HCT116 (cell line): ENCODE measurements around the gene CPTP. TPM values are rescaled to one million over a fixed set of nuclear protein-coding genes. Genes with fewer than 3 reads are reported as not detected.

Source experiments
- ATAC-seq: fragments of 200-7000 bp; cut with Tn5 transposase; 2 replicates; pipeline ENCODE4 v1.9.1; 2020; ENCODE audit warnings: mild to moderate bottlenecking, moderate library complexity
- BruUV-seq: library from RNA; stranded (reverse); fragments of 400-500 nt; replicated peaks from 2 replicates; lab custom pipeline; 2021; lab: Mats Ljungman, UMichigan
- CTCF ChIA-PET: fragments of 300-600 bp; sonication (Branson Sonifier 250); formaldehyde crosslinking; loops from one replicate; lab custom pipeline; 2021; ENCODE audit warnings: antibody characterized with exemption; lab: Charles Lee
- POLR2A ChIA-PET: fragments of 300-600, 350-600 bp; sonication (Branson Sonifier 250); formaldehyde crosslinking; loops from one replicate; lab custom pipeline; 2021; ENCODE audit warnings: antibody characterized with exemption; lab: Charles Lee
- RAD21 ChIA-PET, 2 experiments: fragments of 300-600 bp; sonication (Branson Sonifier 250); formaldehyde crosslinking; loops; one replicate each; lab custom pipeline; 2023; ENCODE audit warnings: low total read pairs in 2 of 2; ENCODE audit not compliant: uncharacterized antibody in 2 of 2, unreplicated experiment in 2 of 2, low non-redundant PET in 1 of 2; lab: Charles Lee
- DNase-seq: peaks from one replicate; pipeline ENCODE4 v3.0.0-alpha.2; 2010; ENCODE audit warnings: low read depth, low spot score
- H2AFZ ChIP-seq: fragments of 200-600 bp; shearing (Covaris generic), sonication (generic); 2 replicates; pipeline ENCODE4 v1.6.1; 2017; ENCODE audit warnings: low read depth, mixed run types, mixed read lengths, antibody characterized with exemption, low read length; ENCODE audit not compliant: poor library complexity, severe bottlenecking
- H3K27ac ChIP-seq: 2 replicates; pipeline ENCODE4 v1.5.1; 2012; ENCODE audit warnings: low read depth, low read length
- H3K27me3 ChIP-seq: fragments of 200-600 bp; sonication (generic); 2 replicates; pipeline ENCODE4 v1.6.1; 2016; ENCODE audit warnings: mixed run types, low read length, mixed read lengths; ENCODE audit not compliant: insufficient read depth
- H3K36me3 ChIP-seq, 2 experiments: fragments of 200-500 bp in 1 of 2; fragments of 200-600 bp in 1 of 2; sonication (Bioruptor generic) in 1 of 2; sonication (generic) in 1 of 2; 2 replicates each; pipeline versions ENCODE4 v1.5.1 to v1.6.1; 2014 to 2016; ENCODE audit warnings: low read length in 2 of 2, inconsistent platforms in 1 of 2, mixed read lengths in 1 of 2, mixed run types in 1 of 2; ENCODE audit not compliant: insufficient read depth in 2 of 2, control insufficient read depth in 1 of 2
- H3K4me1 ChIP-seq, 2 experiments: fragments of 200-600 bp in 1 of 2; sonication (generic) in 1 of 2; 2 replicates each; pipeline versions ENCODE4 v1.5.1 to v1.6.1; 2012 to 2017; ENCODE audit warnings: low read length in 2 of 2, inconsistent platforms in 1 of 2, mild to moderate bottlenecking in 1 of 2, mixed read lengths in 1 of 2, mixed run types in 1 of 2, moderate library complexity in 1 of 2; ENCODE audit not compliant: insufficient read depth in 2 of 2, control insufficient read depth in 1 of 2
- H3K4me2 ChIP-seq: fragments of 200-600 bp; sonication (generic); 2 replicates; pipeline ENCODE4 v1.6.1; 2017; ENCODE audit warnings: mixed run types, low read length, mixed read lengths
- H3K4me3 ChIP-seq, 2 experiments: fragments of 200-600 bp in 1 of 2; sonication (generic) in 1 of 2; replicated peaks in 1 of 2; 2 replicates each; pipeline ENCODE4 v1.5.1; 2011 to 2016; ENCODE audit warnings: low read length in 2 of 2, control low read depth in 1 of 2, low read depth in 1 of 2, mild to moderate bottlenecking in 1 of 2, mixed read lengths in 1 of 2, mixed run types in 1 of 2
- H3K79me2 ChIP-seq: fragments of 200-600 bp; sonication (generic); 2 replicates; pipeline ENCODE4 v1.6.1; 2017; ENCODE audit warnings: mild to moderate bottlenecking, mixed run types, low read length, moderate library complexity, mixed read lengths; ENCODE audit not compliant: insufficient read depth
- H3K9ac ChIP-seq: fragments of 200-600 bp; sonication (generic); 2 replicates; pipeline ENCODE4 v1.6.1; 2016; ENCODE audit warnings: low read length, mixed read lengths
- H3K9me2 ChIP-seq: fragments of 200-600 bp; sonication (generic), shearing (Covaris generic); 2 replicates; pipeline ENCODE4 v1.6.1; 2017; ENCODE audit warnings: mixed run types, mild to moderate bottlenecking, moderate library complexity; ENCODE audit not compliant: insufficient read depth
- H3K9me3 ChIP-seq, 2 experiments: fragments of 200-500 bp in 1 of 2; fragments of 200-600 bp in 1 of 2; sonication (Bioruptor generic) in 1 of 2; sonication (generic) in 1 of 2; 2 replicates each; pipeline ENCODE4 v1.6.1; 2014 to 2017; ENCODE audit warnings: low read length in 2 of 2, mixed read lengths in 2 of 2, inconsistent platforms in 1 of 2, low read depth in 1 of 2, mild to moderate bottlenecking in 1 of 2, mixed run types in 1 of 2, moderate library complexity in 1 of 2; ENCODE audit not compliant: control insufficient read depth in 1 of 2, insufficient read depth in 1 of 2
- H4K20me1 ChIP-seq: fragments of 200-600 bp; sonication (generic), shearing (Covaris generic); 2 replicates; pipeline ENCODE4 v1.6.1; 2017; ENCODE audit warnings: mixed run types, mild to moderate bottlenecking, moderate library complexity; ENCODE audit not compliant: insufficient read depth
- ELF1 ChIP-seq: IDR thresholded peaks from 2 replicates; pipeline ENCODE4 v1.6.1; 2012; ENCODE audit warnings: low read depth, borderline replicate concordance
- EZH2 ChIP-seq: fragments of 200-600 bp; sonication (generic); IDR thresholded peaks from 2 replicates; pipeline ENCODE4 v1.6.1; 2017; ENCODE audit warnings: antibody characterized with exemption, mixed run types
- FOSL1 ChIP-seq: IDR thresholded peaks from 2 replicates; pipeline ENCODE4 v1.6.1; 2012; ENCODE audit warnings: low read depth
- JUND ChIP-seq: IDR thresholded peaks from 2 replicates; pipeline ENCODE4 v1.6.1; 2012
- MAX ChIP-seq: IDR thresholded peaks from 2 replicates; pipeline ENCODE4 v1.6.1; 2012
- POLR2A ChIP-seq: IDR thresholded peaks from 2 replicates; pipeline ENCODE4 v1.7.0; 2011; ENCODE audit warnings: borderline replicate concordance; ENCODE audit not compliant: insufficient read depth, insufficient read length; ENCODE audit errors: extremely low read depth
- REST ChIP-seq: IDR thresholded peaks from 2 replicates; pipeline ENCODE4 v1.6.1; 2012; ENCODE audit warnings: low read depth
- SP1 ChIP-seq: IDR thresholded peaks from 2 replicates; pipeline ENCODE4 v1.6.1; 2012; ENCODE audit warnings: low read depth
- ZFX ChIP-seq: fragments of 450-650 bp; IDR thresholded peaks from 2 replicates; pipeline ENCODE4 v1.6.1; 2017
- intact Hi-C: fragments of 100-400 bp; cut with micrococcal nuclease; formaldehyde crosslinking; loops from 2 replicates; pipeline ENCODE4 v1.10.0; 2022
- total RNA-seq: library from RNA; stranded (reverse); gene quantifications from one replicate; pipeline ENCODE4 v1.2.1, GENCODE V29; 2021; ENCODE audit not compliant: unreplicated experiment

CPTP gene
- total RNA-seq, 1 experiment from 2014 or later = 16.3 TPM

- ChIA-PET POLR2A (interaction anchor here (1.4 kb wide), 1 partner anchor 11 kb away, joined by 4 read pairs; no protein-coding TSS in a partner anchor), RAD21 (no interaction called here), CTCF (no interaction called here)
- Histone ChIP-seq H3K9me3 (no peaks in the 10 kb centered on the region), H3K27me3 (no peaks in the 10 kb centered on the region), H3K79me2 (peaks cover 25% of the 10 kb centered on the region; the same call in 1 of the 2 replicates), H3K4me2 (peak overlapping the region; percentile 33; the same call in 1 of the 2 replicates), H3K36me3 (peaks cover 7 to 40% of the 10 kb centered on the region in 2 experiments; a peak in 3 of 4 replicates), H3K4me1 (peaks cover 4 to 36% of the 10 kb centered on the region in 2 experiments; a peak in 3 of 4 replicates), H3K4me3 (no peak overlapping the region), H3K9ac (no peak overlapping the region), H4K20me1 (peaks cover 4% of the 10 kb centered on the region; the same call in 1 of the 2 replicates), H2AFZ (no peak overlapping the region), H3K9me2 (no peaks in the 10 kb centered on the region), H3K27ac (peak overlapping the region; percentile 54)
- no peak for TF ChIP-seq ZFX
- TF ChIP-seq JUND = no peak
- no peak for TF ChIP-seq MAX
- no peak for TF ChIP-seq POLR2A
- TF ChIP-seq EZH2 = no peak
- TF ChIP-seq REST = no peak
- TF ChIP-seq ELF1 = no peak
- TF ChIP-seq SP1 = no peak
- TF ChIP-seq FOSL1 = no peak
- ATAC-seq (no peak), DNase-seq (no peak)
- intact Hi-C loops = no loop called here
- no TSS peak for BruUV-seq
Observed at GRCh38 chr1:1336931-1337792, 12.6 kb downstream of the CPTP start.
